IPS DF 4.7 (cell line): ENCODE data around the gene ATPAF1.

Experiments used
- DNase-seq: peaks from one replicate; pipeline ENCODE4 v3.0.0-alpha.2; 2013; ENCODE audit warnings: low spot score; ENCODE audit errors: extremely low read depth

The ATPAF1 gene

DNA sequence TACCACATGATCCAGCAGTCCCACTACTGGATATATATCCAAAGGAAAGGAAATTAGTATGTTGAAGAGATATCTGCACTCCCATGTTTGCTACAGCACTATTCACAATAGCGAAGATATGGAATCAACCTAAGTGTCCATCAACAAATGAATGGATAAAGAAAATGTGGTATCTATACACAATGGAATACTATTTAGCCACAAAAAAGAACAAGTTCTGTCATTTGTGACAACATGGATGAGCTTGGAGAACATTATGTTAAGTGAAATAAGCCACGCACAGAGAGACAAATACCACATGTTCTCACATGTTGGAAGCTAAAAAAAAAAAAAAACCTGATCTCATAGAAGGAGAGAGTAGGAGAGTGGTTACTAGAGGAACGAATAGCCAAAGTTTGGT is 17.7 kb downstream of the ATPAF1 start:
- DNase-seq: no peak

DNA sequence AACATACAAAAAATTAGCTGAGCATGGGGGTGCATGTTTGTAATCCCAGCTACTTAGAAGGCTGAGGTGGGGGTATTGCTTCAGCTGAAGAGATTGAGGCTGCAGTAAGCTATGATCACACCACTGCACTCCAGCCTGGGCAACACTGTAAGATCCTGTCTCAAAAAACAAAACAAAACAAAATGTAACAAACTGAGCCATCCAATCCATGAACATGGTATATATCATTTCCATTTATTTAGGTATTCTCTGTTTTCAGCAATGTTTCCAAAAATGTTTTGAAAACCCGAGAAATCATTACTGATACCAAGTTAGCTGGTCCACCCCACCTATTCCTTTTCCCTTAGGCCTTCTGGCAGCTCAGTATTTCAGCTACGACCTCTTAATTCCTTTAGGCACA is 18.4 kb downstream of the ATPAF1 start:
- DNase-seq: no peak

DNA sequence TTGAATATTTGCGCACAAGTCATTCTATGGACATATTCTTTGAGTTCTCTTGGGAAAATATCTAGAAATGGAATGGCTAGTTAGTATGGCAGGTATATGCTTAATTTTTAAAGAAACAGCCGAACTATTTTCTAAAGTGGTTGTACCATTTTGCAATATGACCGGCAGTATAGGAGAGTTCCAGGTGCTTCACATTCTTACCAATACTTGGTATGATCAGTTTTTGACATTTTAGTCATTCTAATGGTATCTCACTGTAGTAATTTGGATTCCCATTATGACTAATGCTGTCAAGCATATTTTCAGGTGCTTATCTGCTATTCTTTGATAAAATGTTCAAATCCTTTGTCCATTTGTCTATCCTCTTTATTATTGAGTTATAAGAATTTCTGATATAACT is 20.6 kb downstream of the ATPAF1 start:
- DNase-seq: no peak

DNA sequence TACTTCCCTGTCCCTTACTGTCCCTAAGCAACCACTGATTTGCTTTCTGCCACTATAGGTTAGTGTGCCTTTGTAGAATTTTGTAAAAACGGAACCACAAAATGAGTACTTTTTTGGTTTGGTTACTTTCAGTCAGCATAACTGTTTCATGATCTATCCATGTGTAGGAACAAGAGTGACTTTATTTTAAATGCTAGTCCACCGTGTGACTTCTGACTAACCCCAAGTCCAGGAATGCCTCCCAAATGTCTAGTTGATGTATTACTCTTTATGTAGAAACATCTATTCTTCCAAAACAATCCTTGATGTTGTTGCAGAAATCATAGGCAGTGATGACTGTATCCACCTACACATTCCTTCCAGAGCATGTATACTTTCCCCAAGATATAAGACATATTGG is 21.3 kb downstream of the ATPAF1 start:
- no peak for DNase-seq

DNA sequence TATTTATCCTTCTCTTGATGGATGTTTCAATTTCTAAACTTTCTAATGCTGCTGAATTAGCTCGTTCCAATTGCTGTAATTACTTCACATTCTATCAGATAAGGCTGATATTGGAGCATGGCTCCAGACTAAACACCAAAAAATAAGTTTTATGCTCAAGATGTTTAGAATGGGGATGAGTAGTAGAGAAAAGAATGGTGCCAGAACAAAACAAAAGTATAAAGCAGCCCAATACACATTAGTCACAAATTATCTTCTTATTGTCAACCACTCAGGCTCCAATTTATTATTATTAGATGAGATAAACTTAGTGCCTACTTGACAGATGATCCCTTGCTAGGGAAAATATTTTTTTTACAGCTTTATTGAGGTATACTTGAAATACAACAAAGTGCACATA is 21.8 kb downstream of the ATPAF1 start:
- DNase-seq: no peak

DNA sequence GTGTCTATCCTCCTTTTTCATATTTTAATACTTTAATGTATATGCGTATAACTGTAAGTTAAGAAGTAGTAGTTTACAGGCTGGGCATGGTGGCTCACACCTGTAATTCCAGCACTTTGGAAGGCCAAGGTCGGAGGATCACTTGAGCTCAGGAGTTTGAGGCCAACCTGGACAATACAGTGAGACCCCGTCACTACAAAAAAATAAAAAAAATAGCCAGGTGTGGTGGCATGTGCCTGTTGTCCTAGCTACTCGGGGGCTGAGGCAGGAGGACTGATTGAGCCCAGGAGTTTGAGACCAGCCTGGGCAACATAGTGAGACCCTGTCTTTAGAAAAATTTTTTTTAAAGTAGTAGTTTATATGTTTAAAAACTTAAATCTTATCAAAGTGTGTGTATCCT is 22.3 kb downstream of the ATPAF1 start:
- DNase-seq: no peak

DNA sequence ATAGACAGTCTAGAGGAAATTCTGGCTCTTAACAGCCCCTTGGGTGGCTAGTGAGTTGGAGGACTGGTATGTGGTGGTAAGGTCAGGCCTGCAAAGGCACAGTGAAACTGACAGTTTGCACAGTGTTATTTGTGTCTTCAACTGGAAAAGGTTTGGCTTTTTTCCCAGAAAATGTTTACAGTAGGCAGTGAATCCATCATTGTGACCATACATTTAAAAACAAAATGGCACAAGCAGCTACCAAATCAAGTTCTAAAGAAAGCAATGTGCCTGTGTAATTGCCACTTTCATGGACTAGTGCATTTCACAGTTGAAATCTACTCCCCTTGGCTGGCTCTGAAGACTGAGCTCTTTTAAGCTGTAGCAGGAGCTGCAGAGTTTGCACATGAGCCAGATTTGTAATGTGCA is 24.8 kb downstream of the ATPAF1 start:
- DNase-seq: no peak

DNA sequence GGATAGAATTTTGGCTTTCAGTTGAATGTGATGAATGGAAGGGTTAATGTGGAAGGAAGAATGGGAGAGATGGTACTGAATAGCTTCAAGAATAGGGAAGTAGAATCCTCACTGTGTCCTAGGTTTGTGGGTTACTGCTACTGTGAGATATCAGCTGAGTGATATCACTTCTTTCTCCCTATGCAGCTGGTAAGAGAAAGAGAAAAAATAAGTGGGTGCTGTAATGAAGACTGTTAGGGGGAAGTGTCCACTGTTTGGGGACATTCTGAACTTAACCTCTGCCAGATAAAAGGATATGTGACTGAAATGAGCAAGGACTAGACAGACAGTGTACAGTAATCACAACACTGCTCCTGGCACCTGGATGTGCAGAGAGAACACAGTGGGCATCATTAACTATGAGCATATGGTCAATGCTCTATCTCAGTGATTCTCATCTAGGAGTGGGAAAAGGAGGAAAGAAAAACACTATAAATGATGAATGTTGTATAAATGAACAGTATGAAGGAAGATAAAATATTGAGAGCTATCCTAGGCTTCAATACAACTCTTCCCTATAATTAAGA is 26.0 kb downstream of the ATPAF1 start:
- no peak for DNase-seq

DNA sequence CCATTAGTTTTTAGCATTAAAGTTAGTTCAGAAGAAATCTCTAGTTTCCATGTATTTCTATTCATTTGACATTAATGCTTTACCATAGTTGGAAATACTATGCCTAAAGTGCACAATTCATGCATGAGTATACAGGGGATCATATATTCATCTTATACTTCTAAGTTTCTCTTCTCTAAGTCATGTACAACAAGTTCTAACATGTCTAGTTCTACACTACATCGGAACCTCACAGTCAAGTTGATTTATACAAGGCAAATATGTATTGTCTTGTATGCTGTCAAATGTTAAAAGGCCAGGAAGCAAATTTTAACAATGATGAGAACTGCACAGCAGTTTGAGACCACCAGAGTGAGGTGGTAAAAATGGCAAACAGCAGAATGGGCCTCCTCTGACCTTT is 28.6 kb downstream of the ATPAF1 start:
- DNase-seq: no peak

DNA sequence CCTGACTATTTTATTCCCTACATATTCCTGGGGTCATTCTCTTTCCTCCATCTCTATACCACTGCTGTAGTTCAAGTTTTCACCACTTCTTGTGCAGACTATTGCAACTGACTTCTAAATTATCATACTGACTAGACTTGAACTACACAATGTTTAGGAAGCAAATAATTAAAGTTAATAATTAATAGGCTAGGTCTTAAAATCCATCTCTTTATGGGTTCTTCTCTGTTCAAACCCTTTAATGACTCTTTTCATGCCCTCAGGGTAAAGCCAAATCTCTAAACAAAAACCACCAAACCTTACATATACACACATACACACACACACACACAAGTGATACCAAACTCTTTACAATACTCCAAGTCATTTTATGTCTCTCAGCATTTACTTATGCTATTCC is 29.2 kb downstream of the ATPAF1 start:
- no peak for DNase-seq

DNA sequence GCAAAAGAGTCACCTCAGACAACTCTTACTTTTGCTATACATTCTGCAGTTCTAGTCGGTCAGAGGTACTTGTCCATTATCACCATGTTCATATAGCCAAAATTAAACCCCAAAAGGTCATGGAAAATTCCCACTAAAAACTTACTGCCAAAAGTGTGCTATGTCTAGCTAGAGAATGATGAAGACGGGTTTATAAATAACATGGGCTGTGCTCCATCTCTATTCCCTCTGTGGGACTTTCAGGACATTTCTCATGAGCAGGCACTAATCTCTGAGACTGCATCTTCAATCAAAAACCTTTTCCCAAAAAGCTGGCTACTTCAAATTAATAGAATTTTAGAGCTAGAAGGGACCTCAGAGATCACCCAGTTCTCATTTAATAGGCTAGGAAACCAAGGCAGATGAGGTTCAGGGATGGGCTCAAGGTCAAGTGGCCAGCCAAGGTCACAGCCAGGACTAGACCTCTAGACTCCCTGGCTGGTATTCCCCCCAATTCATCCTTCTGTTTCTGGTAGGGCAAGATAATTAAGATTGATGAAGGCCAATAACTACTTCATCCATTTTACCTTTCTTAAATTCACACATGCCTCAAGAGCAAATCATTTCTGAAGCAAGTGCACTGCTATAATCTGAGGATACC is 30.6 kb downstream of the ATPAF1 start:
- no peak for DNase-seq

DNA sequence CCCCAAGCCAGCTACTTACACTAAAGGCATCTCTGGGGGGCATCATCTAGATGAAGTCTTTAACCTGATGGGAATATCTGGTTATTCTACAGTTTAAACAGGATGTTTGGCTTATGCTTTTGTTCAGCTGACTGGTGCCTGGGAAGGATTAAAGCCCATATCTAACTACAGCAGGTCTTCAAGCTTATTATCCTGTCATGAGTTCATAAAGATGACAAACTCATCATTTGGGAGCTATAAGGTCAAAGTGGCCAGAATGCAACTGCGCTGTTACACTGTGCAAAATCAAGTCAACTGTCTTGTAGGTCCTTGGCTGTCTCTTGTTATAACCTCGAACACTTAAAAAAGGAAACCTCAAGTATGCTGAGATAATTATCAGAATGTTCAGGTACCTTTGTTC is 33.0 kb downstream of the ATPAF1 start:
- DNase-seq: no peak

DNA sequence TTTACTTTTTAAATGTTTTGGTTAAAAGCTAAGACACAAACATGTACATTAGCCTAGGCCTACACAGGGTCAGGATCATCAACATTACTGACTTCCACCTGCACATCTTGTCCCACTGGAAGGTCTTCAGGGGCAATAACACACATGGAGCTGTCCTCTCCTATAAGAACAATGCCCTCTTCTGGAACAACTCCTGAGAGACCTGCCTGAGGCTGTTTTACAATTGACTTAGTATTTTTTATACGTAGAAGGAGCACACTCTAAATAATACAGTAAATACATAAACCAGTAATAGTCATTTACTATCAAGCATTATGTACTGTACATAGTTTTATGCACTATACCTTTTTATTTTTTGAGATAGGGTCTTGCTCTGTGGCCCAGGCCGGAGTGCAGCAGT is 37.4 kb downstream of the ATPAF1 start:
- DNase-seq: no peak

DNA sequence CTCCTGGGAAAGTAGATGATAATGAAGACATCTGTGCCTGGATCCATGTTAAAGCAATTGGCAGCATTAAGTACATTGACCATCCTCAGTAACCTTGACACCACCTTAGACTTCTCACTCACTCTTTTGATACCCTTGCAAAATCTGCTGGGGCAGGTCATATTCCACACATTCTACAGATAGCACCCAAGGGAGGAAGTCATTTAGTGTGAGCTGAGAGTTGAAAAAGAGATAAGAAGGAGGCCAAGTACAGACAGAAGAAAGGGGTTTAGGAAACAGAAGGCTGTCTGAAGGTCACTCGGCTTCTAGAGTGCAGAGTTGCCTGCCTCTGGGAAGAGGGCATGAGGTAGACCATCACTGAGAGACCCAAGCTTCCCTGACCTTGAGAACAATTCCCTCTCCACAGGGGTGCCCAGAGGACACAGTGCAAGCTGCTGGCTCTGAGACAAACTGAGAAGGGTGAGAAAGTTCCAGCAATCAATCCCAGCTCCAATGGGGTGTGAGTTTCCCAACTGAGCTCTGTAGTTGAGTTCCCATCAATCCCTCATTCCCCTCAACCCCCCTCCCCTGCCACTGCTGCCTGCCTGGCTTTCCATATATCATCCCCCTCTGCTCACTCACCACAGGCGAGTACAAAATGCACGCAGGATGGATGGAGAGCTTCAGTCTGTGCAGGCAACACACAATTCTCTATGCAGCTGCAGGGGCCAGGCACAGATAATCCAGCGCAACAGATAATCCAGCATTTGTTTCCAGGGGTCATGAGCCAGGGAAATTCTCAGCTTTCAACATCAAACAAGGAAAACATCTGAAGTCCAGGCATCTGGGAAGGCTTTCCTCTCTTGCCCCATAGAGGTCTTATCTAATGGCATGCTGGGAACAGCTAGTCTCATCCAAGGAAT is 44.2 kb downstream of the ATPAF1 start:
- no peak for DNase-seq

DNA sequence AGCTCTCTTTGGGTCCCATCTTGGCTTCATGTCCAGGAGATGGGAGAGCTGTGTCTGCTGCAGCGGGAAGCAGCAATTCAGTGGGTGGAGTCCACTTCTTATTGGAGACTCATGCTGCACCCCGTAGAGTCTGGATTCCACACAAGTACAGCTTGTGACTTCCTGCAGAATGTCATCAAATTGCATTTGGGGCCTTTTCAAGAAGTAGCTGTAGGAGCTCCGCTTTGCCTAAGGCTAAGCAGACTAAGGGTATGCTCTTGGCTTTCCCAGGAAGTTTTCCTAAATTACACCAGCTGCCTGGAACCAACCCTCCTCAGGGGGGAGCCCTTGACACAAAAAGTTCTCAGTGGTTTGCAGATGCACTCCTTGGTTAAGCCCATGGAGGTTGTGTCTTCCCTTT is 45.8 kb downstream of the ATPAF1 start:
- DNase-seq: no peak

DNA sequence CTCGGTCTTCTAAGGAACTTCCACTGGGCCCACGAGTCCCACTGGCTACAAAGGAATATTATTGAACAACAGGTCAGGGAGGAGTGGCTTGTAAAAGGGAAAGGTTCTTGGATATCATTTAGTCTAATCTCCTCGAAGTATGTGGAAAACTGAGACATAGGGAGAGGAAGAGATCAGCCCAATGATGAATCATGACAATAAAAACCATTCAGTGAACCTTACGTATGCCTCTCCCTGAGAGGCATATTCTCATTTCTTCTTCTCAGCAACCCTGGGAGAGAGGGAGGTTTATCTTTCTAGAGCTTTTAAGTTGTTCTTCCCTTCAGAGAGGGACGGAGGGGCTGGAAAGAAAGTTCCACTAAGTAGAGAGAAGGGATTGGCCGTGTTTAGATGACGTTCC is 46.2 kb downstream of the ATPAF1 start:
- no peak for DNase-seq

DNA sequence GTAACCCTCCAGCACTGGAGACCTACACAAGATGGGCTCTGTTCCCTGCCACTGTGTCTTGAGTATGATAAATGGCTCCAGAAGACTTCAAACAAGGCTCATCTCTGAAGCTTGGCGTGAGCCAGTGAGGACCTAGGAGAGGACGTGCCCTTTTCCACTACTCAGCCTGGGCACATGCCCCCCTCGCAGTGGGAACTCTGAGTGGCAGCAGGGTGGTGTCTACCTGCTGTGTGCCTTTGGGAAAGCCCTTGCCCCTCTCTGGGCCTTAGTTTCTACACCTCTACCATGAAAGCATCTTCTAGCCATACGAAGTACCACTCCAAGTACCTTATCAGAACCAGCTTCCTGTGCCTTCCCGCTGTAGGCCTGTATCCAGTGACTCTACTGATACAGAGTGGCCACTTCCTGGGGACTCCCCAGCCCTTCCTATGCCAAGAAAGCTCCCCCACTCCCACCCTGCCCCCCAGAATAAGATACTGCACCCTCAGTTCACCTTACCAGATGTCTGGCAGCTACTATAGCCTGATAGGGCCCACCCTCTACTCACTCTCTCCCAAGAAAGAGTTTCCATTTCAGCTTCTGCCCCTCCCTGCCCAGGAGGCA is 48.4 kb downstream of the ATPAF1 start:
- no peak for DNase-seq

DNA sequence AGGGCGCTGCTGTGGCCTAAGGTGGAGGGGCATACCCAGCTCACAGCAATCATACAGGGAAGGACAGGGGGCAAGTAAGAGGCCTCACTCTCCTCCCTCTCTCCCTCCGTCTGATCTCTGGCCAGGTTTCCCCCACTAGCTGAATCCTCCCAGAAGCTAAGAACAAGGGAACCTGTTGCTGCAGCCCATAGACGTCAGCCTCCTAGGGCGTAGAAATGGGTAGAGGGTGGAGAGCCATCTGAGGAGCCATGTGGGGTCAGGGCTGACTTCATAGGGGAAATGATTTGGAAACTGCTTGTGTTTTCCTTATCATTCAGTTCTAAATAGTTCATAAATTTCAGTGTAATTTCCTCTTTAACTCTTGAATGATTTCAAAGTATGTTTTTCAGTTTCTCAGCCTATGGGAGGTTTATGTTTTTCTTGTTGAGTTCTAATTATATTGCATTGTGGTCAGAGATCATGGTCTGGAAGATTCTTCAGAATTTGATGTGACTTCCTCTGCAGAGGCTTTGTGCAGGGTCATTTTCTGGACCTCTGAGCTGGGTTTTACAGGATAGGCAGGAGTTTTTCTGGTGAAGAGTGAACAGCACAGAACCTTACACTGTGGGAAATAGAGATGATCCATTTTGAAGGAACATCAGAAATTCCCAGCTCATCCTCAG is 49.3 kb downstream of the ATPAF1 start:
- no peak for DNase-seq

DNA sequence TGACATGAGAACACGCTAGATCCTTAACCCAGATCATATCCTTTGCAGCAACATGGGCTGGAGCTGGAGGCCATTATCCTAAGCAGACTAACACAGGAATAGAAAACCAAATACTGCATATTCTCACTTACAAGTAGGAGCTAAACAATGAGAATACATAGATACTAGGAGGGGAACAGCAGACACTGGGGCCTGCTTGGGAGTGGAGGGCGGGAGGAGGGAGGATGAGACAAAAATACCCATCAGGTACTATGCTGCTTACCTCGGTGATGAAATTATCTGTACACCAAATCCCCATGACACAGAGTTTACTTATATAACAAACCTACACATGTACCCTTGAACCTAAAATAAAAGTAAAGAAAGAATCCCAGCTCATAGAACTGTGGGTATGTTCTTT is 50.3 kb downstream of the ATPAF1 start:
- no peak for DNase-seq

DNA sequence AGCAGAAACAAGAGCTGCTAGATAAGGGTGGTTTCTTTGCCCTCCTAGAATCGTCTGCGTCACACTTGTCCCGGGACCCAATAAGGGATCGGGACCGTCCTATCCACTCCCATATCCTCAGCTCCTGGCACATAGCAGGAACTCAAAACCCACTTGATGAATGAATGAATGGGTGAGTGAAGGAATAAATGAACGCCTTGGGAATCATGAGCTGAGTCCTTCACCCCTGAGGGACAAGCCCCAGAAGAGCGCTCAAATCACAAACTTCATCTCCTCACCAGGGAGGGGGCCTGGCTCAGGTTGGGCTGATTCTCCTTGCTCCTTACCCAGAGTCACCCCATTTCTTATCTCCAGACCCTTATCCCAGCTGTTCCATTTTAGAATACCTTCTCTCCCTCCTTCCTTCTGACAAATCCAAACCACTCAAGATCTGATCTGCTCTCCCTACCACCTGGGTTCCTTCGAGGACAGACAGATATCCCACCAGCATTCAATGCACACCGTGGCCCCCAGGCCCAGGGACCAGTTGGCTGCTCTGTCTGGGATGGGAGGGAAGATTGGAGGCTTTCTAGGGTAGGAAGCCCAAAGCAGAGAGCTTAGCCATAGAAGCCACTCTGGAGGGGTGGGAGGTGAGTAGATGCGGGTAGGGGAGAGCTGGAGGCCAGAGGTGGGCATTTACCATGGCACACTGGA is 50.9 kb downstream of the ATPAF1 start:
- DNase-seq: no peak
